H1 (cell line): Measurements from ENCODE around the gene ZNF226. TPM values are rescaled to one million over a fixed set of nuclear protein-coding genes. Genes with fewer than 3 reads are reported as not detected.

ENCODE experiments used
- BCL11A ChIP-seq, 2 experiments: IDR thresholded peaks; one replicate each; pipeline ENCODE4 v1.6.1; 2011; ENCODE audit warnings: low read depth in 2 of 2, low read length in 2 of 2, mild to moderate bottlenecking in 2 of 2
- BRCA1 ChIP-seq: IDR thresholded peaks from 2 replicates; pipeline ENCODE4 v1.6.1; 2012; ENCODE audit warnings: low read depth, low read length, improper control_type of control experiment
- CHD2 ChIP-seq: IDR thresholded peaks from 2 replicates; pipeline ENCODE4 v1.6.1; 2012; ENCODE audit warnings: low read length, improper control_type of control experiment
- CREB1 ChIP-seq: IDR thresholded peaks from 2 replicates; pipeline ENCODE4 v1.6.1; 2012; ENCODE audit warnings: inconsistent platforms
- JUN ChIP-seq: IDR thresholded peaks from 2 replicates; pipeline ENCODE4 v1.6.1; 2011; ENCODE audit warnings: low read depth, mild to moderate bottlenecking, improper control_type of control experiment, low read length
- NRF1 ChIP-seq: IDR thresholded peaks from 2 replicates; pipeline ENCODE4 v1.6.1; 2011; ENCODE audit warnings: mild to moderate bottlenecking, low read depth, low read length, improper control_type of control experiment
- POLR2A ChIP-seq, 2 experiments: IDR thresholded peaks; 1 replicate in 1 of 2; 2 replicates in 1 of 2; pipeline ENCODE4 v1.6.1; 2011; ENCODE audit warnings: low read depth in 2 of 2, low read length in 2 of 2, mild to moderate bottlenecking in 2 of 2; ENCODE audit errors: control extremely low read depth in 1 of 2
- RAD21 ChIP-seq, 2 experiments: IDR thresholded peaks in 1 of 2; conservative IDR thresholded peaks in 1 of 2; 2 replicates each; pipeline ENCODE4 v1.6.1; 2011; ENCODE audit warnings: low read depth in 2 of 2, low read length in 2 of 2, improper control_type of control experiment in 1 of 2, inconsistent platforms in 1 of 2, mild to moderate bottlenecking in 1 of 2, moderate library complexity in 1 of 2
- SP1 ChIP-seq: IDR thresholded peaks from 2 replicates; pipeline ENCODE4 v1.6.1; 2011; ENCODE audit warnings: low read depth, low read length
- TAF1 ChIP-seq: IDR thresholded peaks from 2 replicates; pipeline ENCODE4 v1.6.1; 2011; ENCODE audit warnings: mild to moderate bottlenecking, low read depth, low read length
- YY1 ChIP-seq: IDR thresholded peaks from 2 replicates; pipeline ENCODE4 v1.6.1; 2011; ENCODE audit warnings: low read depth, mild to moderate bottlenecking, low read length
- polyA plus RNA-seq, 7 experiments: library from polyadenylated mRNA; depleted of rRNA in 3 of 7; stranded (reverse) in 5 of 7; unstranded in 2 of 7; fragments of >200 nt in 5 of 7; fragments of 200-250 nt in 2 of 7; gene quantifications; 1 replicate in 5 of 7; 2 replicates in 1 of 7; 4 replicates in 1 of 7; pipeline versions ENCODE4 v1.2.1 to v1.2.3, GENCODE V29; 2011 to 2013; ENCODE audit warnings: missing spikeins in 2 of 7, mixed read lengths in 2 of 7
- total RNA-seq: library from RNA; stranded (reverse); fragmentation: NEBNext Ultra II Directional; extraction: Animal tissue kit (Norgen Biotek cat#: 25700); gene quantifications from 2 replicates; pipeline ENCODE4 v1.2.1, GENCODE V29; 2021
- TF ChIP-seq, protein P1 (sequence below): IDR thresholded peaks from 2 replicates; pipeline ENCODE4 v1.6.1; 2011; ENCODE audit warnings: low read depth, mild to moderate bottlenecking, low read length; ENCODE audit not compliant: insufficient read depth
- TF ChIP-seq, protein P2 (sequence below), 3 experiments: IDR thresholded peaks; 1 replicate in 2 of 3; 2 replicates in 1 of 3; pipeline versions ENCODE4 v1.5.1 to v1.6.1; 2011; ENCODE audit warnings: low read length in 3 of 3, mild to moderate bottlenecking in 3 of 3, inconsistent platforms in 2 of 3, low read depth in 1 of 3, moderate library complexity in 1 of 3; ENCODE audit not compliant: insufficient read depth in 1 of 3; ENCODE audit errors: control extremely low read depth in 1 of 3

The ZNF226 gene
- total and polyA plus RNA-seq, 2 of the 8 experiments (the other 6 are each of a cell fraction or from before 2014, with no cell fraction given), result 4.1 to 18.3 TPM

DNA sequence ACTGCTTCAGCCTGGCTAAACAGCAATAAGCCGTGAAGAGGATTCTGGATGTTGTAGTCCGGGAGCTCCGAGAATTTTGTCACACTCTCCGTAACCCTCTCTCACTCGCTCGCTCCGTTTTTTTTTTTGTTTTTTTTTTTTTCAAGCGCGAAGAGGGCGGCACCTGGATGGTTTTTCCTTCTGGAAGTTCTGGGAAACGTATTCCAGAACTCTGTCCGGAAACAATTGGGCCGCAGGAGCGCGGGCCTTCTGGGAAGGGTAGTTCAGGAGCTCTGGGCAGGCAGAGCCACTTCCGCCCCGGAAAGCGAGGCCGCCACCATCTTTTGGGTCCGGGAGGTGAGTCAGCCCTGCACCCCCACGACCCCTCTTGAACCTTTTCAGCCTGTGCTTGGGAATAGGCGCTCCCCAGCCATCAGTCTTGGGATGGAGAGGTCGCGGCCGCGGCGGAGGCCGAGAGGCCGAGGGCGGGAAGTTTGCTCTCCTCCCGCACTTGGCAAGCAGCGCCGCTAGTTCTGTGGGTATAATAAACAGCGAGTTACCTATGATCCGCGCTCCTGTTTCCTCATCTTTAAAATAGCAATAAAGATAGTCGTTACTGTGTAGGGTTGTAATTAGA, 47.5 kb downstream of the ZNF226 start, which contains the start of gene ZNF227 (continued):
- TF ChIP-seq RAD21 (IDR thresholded peaks at IDR 0.05 in 1 of 2, conservative IDR thresholded peaks at IDR 0.05 in 1 of 2; ENCODE audit: low read depth in 2 of 2, low read length in 2 of 2) (peak in 1 of 2 experiments; percentile 15; a peak in 1 of 4 replicates), BCL11A (IDR thresholded peaks at IDR 0.05; ENCODE audit: low read depth in 2 of 2, low read length in 2 of 2) (no peak), CREB1 (no peak), BRCA1 (no peak), POLR2A (IDR thresholded peaks at IDR 0.05; ENCODE audit: control extremely low read depth in 1 of 2, low read depth in 2 of 2, low read length in 2 of 2) (peak in 1 of 2 experiments; percentile 79; a peak in 2 of 3 replicates), TAF1 (peak; percentile 78), YY1 (peak; percentile 86), NRF1 (no peak), CHD2 (no peak), JUN (no peak), SP1 (no peak)
- TF ChIP-seq, protein P1, sequence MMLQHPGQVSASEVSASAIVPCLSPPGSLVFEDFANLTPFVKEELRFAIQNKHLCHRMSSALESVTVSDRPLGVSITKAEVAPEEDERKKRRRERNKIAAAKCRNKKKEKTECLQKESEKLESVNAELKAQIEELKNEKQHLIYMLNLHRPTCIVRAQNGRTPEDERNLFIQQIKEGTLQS, result no peak
- TF ChIP-seq, protein P2, sequence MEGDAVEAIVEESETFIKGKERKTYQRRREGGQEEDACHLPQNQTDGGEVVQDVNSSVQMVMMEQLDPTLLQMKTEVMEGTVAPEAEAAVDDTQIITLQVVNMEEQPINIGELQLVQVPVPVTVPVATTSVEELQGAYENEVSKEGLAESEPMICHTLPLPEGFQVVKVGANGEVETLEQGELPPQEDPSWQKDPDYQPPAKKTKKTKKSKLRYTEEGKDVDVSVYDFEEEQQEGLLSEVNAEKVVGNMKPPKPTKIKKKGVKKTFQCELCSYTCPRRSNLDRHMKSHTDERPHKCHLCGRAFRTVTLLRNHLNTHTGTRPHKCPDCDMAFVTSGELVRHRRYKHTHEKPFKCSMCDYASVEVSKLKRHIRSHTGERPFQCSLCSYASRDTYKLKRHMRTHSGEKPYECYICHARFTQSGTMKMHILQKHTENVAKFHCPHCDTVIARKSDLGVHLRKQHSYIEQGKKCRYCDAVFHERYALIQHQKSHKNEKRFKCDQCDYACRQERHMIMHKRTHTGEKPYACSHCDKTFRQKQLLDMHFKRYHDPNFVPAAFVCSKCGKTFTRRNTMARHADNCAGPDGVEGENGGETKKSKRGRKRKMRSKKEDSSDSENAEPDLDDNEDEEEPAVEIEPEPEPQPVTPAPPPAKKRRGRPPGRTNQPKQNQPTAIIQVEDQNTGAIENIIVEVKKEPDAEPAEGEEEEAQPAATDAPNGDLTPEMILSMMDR (IDR thresholded peaks at IDR 0.05; ENCODE audit: control extremely low read depth in 1 of 3, insufficient read depth in 1 of 3, low read depth in 1 of 3, low read length in 3 of 3), result peak in 1 of 3 experiments; percentile 12; a peak in 1 of 4 replicates
